A549 (cell line): ENCODE measurements around the gene ACBD6. TPM values are rescaled to one million over a fixed set of nuclear protein-coding genes. Genes with fewer than 3 reads are reported as not detected.

Experiments used
- ATAC-seq, 2 experiments: fragments of 200-7000 bp in 1 of 2; fragments of >200 bp in 1 of 2; cut with Nextera tagmentation in 1 of 2; cut with Tn5 transposase in 1 of 2; 3 replicates each; pipeline versions ENCODE4 v1.8.0 to v1.9.1; 2018 to 2020; ENCODE audit warnings: mild to moderate bottlenecking in 1 of 2, moderate library complexity in 1 of 2
- CTCF ChIA-PET: fragments of 300-600 bp; sonication (Branson Sonifier 250); formaldehyde crosslinking; extraction: SDS; loops from one replicate; lab custom pipeline; 2021; ENCODE audit warnings: antibody characterized with exemption, inconsistent platforms; lab: Yijun Ruan, JAX
- POLR2A ChIA-PET: fragments of 350-600 bp; formaldehyde crosslinking; extraction: SDS; loops from one replicate; lab custom pipeline; 2021; ENCODE audit warnings: antibody characterized with exemption, inconsistent platforms; lab: Yijun Ruan, JAX
- DNase-seq, 2 experiments: peaks; one replicate each; pipeline versions ENCODE4 v3.0.0 to v3.0.0-alpha.2; 2011 to 2016; ENCODE audit warnings: low read depth in 1 of 2, low spot score in 1 of 2
- FAIRE-seq: peaks from 2 replicates; lab custom pipeline; 2011; peaks lifted over from hg19 to GRCh38; lab: Jason Lieb, UNC
- H3K27ac ChIP-seq, 2 experiments: fragments of >200 bp; sonication (Bioruptor Twin); formaldehyde crosslinking; 3 replicates each; pipeline ENCODE4 v1.5.1; 2016 to 2017
- H3K4me1 ChIP-seq: fragments of >200 bp; sonication (Bioruptor Twin); formaldehyde crosslinking; 3 replicates; pipeline ENCODE4 v1.6.1; 2016
- H3K4me2 ChIP-seq: fragments of >200 bp; sonication (Bioruptor Twin); formaldehyde crosslinking; 3 replicates; pipeline ENCODE4 v1.6.1; 2016
- H3K4me3 ChIP-seq: fragments of >200 bp; sonication (Bioruptor Twin); formaldehyde crosslinking; 3 replicates; pipeline ENCODE4 v1.5.1; 2016
- H3K9me3 ChIP-seq: fragments of >200 bp; sonication (Bioruptor Twin); formaldehyde crosslinking; 3 replicates; pipeline ENCODE4 v1.6.1; 2016
- CBX2 ChIP-seq: fragments of 200-600 bp; sonication (generic); IDR thresholded peaks from 2 replicates; pipeline ENCODE4 v1.6.1; 2016; ENCODE audit warnings: low read depth, mild to moderate bottlenecking, borderline replicate concordance
- CHD2 ChIP-seq: fragments of 150-350 bp; IDR thresholded peaks from 2 replicates; pipeline ENCODE4 v1.6.1; 2014; ENCODE audit warnings: low read length; ENCODE audit not compliant: partially characterized antibody
- CHD4 ChIP-seq: fragments of 200-600 bp; sonication (generic); IDR thresholded peaks from 2 replicates; pipeline ENCODE4 v1.6.1; 2016; ENCODE audit warnings: antibody characterized with exemption, mild to moderate bottlenecking, borderline replicate concordance
- EHMT2 ChIP-seq: fragments of 200-600 bp; sonication (generic); IDR thresholded peaks from 2 replicates; pipeline ENCODE4 v1.6.1; 2016; ENCODE audit warnings: antibody characterized with exemption, low read depth, mild to moderate bottlenecking, moderate library complexity
- ESRRA ChIP-seq: fragments of 150-350 bp; IDR thresholded peaks from 2 replicates; pipeline ENCODE4 v1.6.1; 2014; ENCODE audit warnings: mild to moderate bottlenecking, low read length, borderline replicate concordance
- FOSB ChIP-seq: fragments of 250-450 bp; sonication (Bioruptor Pico); IDR thresholded peaks from 2 replicates; pipeline ENCODE4 v1.5.0; 2020; ENCODE audit warnings: mild to moderate bottlenecking, moderate library complexity
- FOSL2 ChIP-seq, 2 experiments: fragments of 450-650 bp in 1 of 2; fragments of >200 bp in 1 of 2; sonication (Bioruptor Twin) in 1 of 2; formaldehyde crosslinking; IDR thresholded peaks; 2 replicates each; pipeline versions ENCODE4 v1.5.0 to v1.6.1; 2016 to 2020; ENCODE audit warnings: mild to moderate bottlenecking in 1 of 2, moderate library complexity in 1 of 2
- HEYL ChIP-seq: fragments of 250-450 bp; sonication (Bioruptor Pico); IDR thresholded peaks from 2 replicates; pipeline ENCODE4 v1.8.0; 2021; ENCODE audit warnings: mild to moderate bottlenecking, moderate library complexity
- HMGXB4 ChIP-seq: fragments of 250-450 bp; sonication (Bioruptor Pico); IDR thresholded peaks from 2 replicates; pipeline ENCODE4 v1.5.0; 2021; ENCODE audit warnings: mild to moderate bottlenecking, moderate library complexity, borderline replicate concordance
- HOXA7 ChIP-seq: fragments of 250-450 bp; sonication (Bioruptor Pico); IDR thresholded peaks from 2 replicates; pipeline ENCODE4 v1.5.0; 2020; ENCODE audit warnings: mild to moderate bottlenecking, moderate library complexity
- KDM1A ChIP-seq: fragments of 200-600 bp; sonication (generic); IDR thresholded peaks from 2 replicates; pipeline ENCODE4 v1.6.1; 2016; ENCODE audit warnings: low read depth, mild to moderate bottlenecking
- KDM5A ChIP-seq: fragments of 200-600 bp; sonication (generic); IDR thresholded peaks from 2 replicates; pipeline ENCODE4 v1.6.1; 2016; ENCODE audit warnings: antibody characterized with exemption, mild to moderate bottlenecking
- NPAS2 ChIP-seq: fragments of 250-450 bp; sonication (Bioruptor Pico); IDR thresholded peaks from 2 replicates; pipeline ENCODE4 v1.8.0; 2022; ENCODE audit warnings: mild to moderate bottlenecking, moderate library complexity, borderline replicate concordance
- POLR2A ChIP-seq: IDR thresholded peaks from 2 replicates; pipeline ENCODE4 v1.6.1; 2012; ENCODE audit warnings: mild to moderate bottlenecking, low read length
- RNF2 ChIP-seq: fragments of 200-600 bp; sonication (generic); IDR thresholded peaks from 2 replicates; pipeline ENCODE4 v1.6.1; 2016; ENCODE audit warnings: low read depth, mild to moderate bottlenecking, antibody characterized with exemption, moderate library complexity, borderline replicate concordance
- SMC3 ChIP-seq: fragments of >200 bp; sonication (Bioruptor Twin); formaldehyde crosslinking; IDR thresholded peaks from 3 replicates; pipeline ENCODE4 v1.6.1; 2018; ENCODE audit warnings: inconsistent platforms
- SREBF2 ChIP-seq: fragments of 450-650 bp; IDR thresholded peaks from 2 replicates; pipeline ENCODE4 v1.6.1; 2014; ENCODE audit warnings: mild to moderate bottlenecking, moderate library complexity
- TFCP2L1 ChIP-seq: fragments of 250-450 bp; sonication (Bioruptor Pico); IDR thresholded peaks from 2 replicates; pipeline ENCODE4 v1.5.0; 2021; ENCODE audit warnings: mild to moderate bottlenecking
- ZFP36 ChIP-seq: fragments of 450-650 bp; IDR thresholded peaks from 2 replicates; pipeline ENCODE4 v1.6.1; 2014; ENCODE audit warnings: borderline replicate concordance; ENCODE audit not compliant: partially characterized antibody
- ZNF302 ChIP-seq: fragments of 250-450 bp; sonication (Bioruptor Pico); IDR thresholded peaks from 2 replicates; pipeline ENCODE4 v1.9.0; 2021; ENCODE audit warnings: inconsistent platforms, mild to moderate bottlenecking, moderate library complexity
- WGBS: methylation state at CpG from one replicate; pipeline ENCODE4 v1.1.6; 2017; ENCODE audit errors: missing lambda C conversion rate; 5-methylcytosine and 5-hydroxymethylcytosine counted together
- polyA plus RNA-seq, 4 experiments: library from polyadenylated mRNA; depleted of rRNA in 3 of 4; stranded (reverse); fragments of >200 nt; fragmentation: RNase III in 1 of 4; extraction: RNeasy Plus Mini Kit Qiagen cat#74134 plus additional on column Dnase treatment in 1 of 4; gene quantifications; 2 replicates in 3 of 4; 3 replicates in 1 of 4; pipeline ENCODE4 v1.2.3, GENCODE V29; 2011 to 2017
- TF ChIP-seq, protein P1 (sequence below): fragments of 250-450 bp; sonication (Bioruptor Pico); IDR thresholded peaks from 2 replicates; pipeline ENCODE4 v1.5.0; 2020; ENCODE audit warnings: low read depth, mild to moderate bottlenecking, moderate library complexity
- TF ChIP-seq, protein P2 (sequence below): fragments of >200 bp; sonication (Bioruptor Twin); formaldehyde crosslinking; IDR thresholded peaks from 3 replicates; pipeline ENCODE4 v1.6.1; 2016
- TF ChIP-seq, protein P3 (sequence below): fragments of >200 bp; sonication (Bioruptor Twin); formaldehyde crosslinking; IDR thresholded peaks from 3 replicates; pipeline ENCODE4 v1.5.1; 2016
- TF ChIP-seq, protein P4 (sequence below): IDR thresholded peaks from 2 replicates; pipeline ENCODE4 v1.6.1; 2012

The ACBD6 gene
- polyA plus RNA-seq, 2 of the 4 experiments (the other 2 are of a cell fraction) = 61.4 to 91.3 TPM

DNA sequence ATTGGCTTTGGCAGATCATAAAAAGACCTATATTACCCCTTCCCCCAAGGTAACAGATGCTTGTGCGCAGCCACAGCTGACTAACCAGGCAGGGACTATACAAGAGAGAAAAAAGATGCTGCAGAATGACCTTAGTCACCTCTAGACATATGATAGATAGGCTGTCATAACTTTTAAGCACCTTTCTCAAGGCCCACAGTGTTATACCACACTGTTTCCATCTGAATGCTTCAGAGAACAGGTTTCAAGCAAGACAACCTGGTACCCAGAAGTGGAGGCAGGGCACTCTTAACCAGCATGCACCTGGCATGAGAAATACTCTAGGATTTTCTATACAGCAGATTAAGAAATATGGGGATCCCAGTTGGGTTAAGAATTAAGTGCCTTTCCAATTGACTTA is 43.6 kb upstream of the ACBD6 start:
- H3K4me1 ChIP-seq = peaks cover 8% of the 10 kb centered on the region; the same call in 2 of the 3 replicates
- DNase-seq (no peak), ATAC-seq (no peak)
- TF ChIP-seq ZFP36 (no peak), HMGXB4 (CRISPR knock-in tag) (no peak), TFCP2L1 (CRISPR knock-in tag) (no peak), FOSB (CRISPR knock-in tag) (no peak), POLR2A (no peak), ZNF302 (no peak), SREBF2 (no peak), HEYL (no peak), KDM1A (no peak), SMC3 (no peak), CHD2 (no peak), ESRRA (no peak), CBX2 (no peak), EHMT2 (no peak), HOXA7 (CRISPR knock-in tag) (no peak), FOSL2 (IDR thresholded peaks at IDR 0.05) (no peak), FOSL2 (CRISPR knock-in tag; IDR thresholded peaks at IDR 0.05) (no peak), KDM5A (no peak), CHD4 (no peak)
- TF ChIP-seq, protein P1, sequence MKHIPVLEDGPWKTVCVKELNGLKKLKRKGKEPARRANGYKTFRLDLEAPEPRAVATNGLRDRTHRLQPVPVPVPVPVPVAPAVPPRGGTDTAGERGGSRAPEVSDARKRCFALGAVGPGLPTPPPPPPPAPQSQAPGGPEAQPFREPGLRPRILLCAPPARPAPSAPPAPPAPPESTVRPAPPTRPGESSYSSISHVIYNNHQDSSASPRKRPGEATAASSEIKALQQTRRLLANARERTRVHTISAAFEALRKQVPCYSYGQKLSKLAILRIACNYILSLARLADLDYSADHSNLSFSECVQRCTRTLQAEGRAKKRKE (CRISPR knock-in tag) = no peak
- TF ChIP-seq, protein P2, sequence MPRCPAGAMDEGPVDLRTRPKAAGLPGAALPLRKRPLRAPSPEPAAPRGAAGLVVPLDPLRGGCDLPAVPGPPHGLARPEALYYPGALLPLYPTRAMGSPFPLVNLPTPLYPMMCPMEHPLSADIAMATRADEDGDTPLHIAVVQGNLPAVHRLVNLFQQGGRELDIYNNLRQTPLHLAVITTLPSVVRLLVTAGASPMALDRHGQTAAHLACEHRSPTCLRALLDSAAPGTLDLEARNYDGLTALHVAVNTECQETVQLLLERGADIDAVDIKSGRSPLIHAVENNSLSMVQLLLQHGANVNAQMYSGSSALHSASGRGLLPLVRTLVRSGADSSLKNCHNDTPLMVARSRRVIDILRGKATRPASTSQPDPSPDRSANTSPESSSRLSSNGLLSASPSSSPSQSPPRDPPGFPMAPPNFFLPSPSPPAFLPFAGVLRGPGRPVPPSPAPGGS = no peak
- TF ChIP-seq, all 56 proteins: peak for 0
- WGBS = 96% methylated on average over 1 of the region's 1 CpG
- POLR2A ChIA-PET = no interaction called here
- no peak overlapping the region for H3K4me2 ChIP-seq
- H3K27ac ChIP-seq = no peak overlapping the region
- FAIRE-seq = no peak
- CTCF ChIA-PET = interaction anchor here (0.6 to 1.6 kb wide), 7 partner anchors 12 to 597 kb away, joined by 3 to 6 read pairs (median 3); no protein-coding TSS in a partner anchor
- H3K4me3 ChIP-seq = no peak overlapping the region
- H3K9me3 ChIP-seq = no peaks in the 10 kb centered on the region

DNA sequence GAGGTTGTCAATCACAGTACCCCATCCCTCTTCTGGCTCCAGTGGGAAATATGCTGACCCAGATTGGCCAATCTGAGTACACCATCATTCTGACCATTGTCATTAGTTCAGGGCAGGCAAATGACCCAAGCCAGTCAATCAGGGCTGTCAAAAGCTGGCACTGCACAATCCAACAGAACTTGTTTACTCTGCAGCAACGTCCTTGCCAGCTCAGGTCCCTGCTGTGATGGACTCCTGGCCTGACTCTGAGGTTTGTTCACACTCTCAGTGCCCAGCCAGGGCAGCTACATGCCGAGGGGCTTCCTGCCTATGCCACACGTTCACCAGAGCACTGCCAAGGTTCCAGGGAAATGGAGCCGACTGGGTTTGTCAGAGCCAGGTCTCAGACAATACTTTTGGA is 41.7 kb upstream of the ACBD6 start:
- FAIRE-seq (no peak), DNase-seq (no peak), ATAC-seq (no peak)
- H3K4me3 ChIP-seq = no peak overlapping the region
- H3K4me2 ChIP-seq = no peak overlapping the region
- H3K9me3 ChIP-seq = no peaks in the 10 kb centered on the region
- ChIA-PET POLR2A (no interaction called here), CTCF (no interaction called here)
- 68% methylated on average over 4 of the region's 4 CpGs for WGBS
- TF ChIP-seq, protein P1 (CRISPR knock-in tag) = no peak
- TF ChIP-seq, protein P2 = no peak
- TF ChIP-seq SREBF2 (no peak), NPAS2 (CRISPR knock-in tag) (no peak), ZNF302 (no peak), ESRRA (no peak), RNF2 (no peak)
- TF ChIP-seq, protein P3, sequence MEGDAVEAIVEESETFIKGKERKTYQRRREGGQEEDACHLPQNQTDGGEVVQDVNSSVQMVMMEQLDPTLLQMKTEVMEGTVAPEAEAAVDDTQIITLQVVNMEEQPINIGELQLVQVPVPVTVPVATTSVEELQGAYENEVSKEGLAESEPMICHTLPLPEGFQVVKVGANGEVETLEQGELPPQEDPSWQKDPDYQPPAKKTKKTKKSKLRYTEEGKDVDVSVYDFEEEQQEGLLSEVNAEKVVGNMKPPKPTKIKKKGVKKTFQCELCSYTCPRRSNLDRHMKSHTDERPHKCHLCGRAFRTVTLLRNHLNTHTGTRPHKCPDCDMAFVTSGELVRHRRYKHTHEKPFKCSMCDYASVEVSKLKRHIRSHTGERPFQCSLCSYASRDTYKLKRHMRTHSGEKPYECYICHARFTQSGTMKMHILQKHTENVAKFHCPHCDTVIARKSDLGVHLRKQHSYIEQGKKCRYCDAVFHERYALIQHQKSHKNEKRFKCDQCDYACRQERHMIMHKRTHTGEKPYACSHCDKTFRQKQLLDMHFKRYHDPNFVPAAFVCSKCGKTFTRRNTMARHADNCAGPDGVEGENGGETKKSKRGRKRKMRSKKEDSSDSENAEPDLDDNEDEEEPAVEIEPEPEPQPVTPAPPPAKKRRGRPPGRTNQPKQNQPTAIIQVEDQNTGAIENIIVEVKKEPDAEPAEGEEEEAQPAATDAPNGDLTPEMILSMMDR = no peak
- TF ChIP-seq, protein P4, sequence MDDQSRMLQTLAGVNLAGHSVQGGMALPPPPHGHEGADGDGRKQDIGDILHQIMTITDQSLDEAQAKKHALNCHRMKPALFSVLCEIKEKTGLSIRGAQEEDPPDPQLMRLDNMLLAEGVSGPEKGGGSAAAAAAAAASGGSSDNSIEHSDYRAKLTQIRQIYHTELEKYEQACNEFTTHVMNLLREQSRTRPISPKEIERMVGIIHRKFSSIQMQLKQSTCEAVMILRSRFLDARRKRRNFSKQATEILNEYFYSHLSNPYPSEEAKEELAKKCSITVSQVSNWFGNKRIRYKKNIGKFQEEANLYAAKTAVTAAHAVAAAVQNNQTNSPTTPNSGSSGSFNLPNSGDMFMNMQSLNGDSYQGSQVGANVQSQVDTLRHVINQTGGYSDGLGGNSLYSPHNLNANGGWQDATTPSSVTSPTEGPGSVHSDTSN = no peak
- peaks cover 8% of the 10 kb centered on the region; the same call in 2 of the 3 replicates for H3K4me1 ChIP-seq
- H3K27ac ChIP-seq = 0 out of 6 replicates have a peak overlapping the region, but pooled peaks of 1 of the 2 experiments have one; percentile 17
